Measurements from ENCODE around the gene METTL14. TPM values are rescaled to one million over a fixed set of nuclear protein-coding genes. Genes with fewer than 3 reads are reported as not detected.

The METTL14 gene
- total RNA-seq, 3 donors from 2014 or later (not counting 1 experiment from before 2014, with no cell fraction given): 50.2 to 57.5 (median 51.9) TPM

DNA sequence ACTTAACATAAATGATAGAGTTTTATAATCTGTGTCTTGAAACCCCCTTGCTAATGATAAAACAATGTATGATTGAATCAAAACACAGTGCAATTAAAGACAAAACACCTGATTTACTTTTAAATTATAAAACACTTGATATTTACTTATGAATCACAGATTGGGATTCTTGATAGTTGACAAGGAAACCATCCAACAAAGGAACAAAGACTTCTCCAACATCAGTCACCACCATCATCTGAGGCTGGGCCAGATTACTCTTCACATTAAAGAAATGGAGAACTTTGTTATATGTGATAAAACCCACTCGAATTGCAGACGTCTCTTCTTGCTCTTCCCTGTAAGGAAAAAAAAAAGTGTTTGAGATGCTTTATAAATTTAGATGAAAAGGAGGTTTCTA is 67.4 kb downstream of the METTL14 start:
- DNase-seq: no peak
- ATAC-seq: no peak
- no peaks in the 10 kb centered on the region for H3K4me1 ChIP-seq (ENCODE audit: control insufficient read depth, insufficient read depth, low read length)
- H3K27me3 Mint-ChIP-seq (ENCODE audit: low read depth in 2 of 2): no peaks in the 10 kb centered on the region
- 100% methylated on average over 2 of the region's 2 CpGs for WGBS (ENCODE audit: insufficient coverage)
- H3K9me3 ChIP-seq (ENCODE audit: control insufficient read depth, insufficient read depth, low read length): no peaks in the 10 kb centered on the region
- peaks cover 11% of the 10 kb centered on the region for H3K36me3 Mint-ChIP-seq
- no peak overlapping the region for H3K4me3 Mint-ChIP-seq
- H3K4me1 Mint-ChIP-seq: no peaks in the 10 kb centered on the region
- H3K27ac Mint-ChIP-seq: no peak overlapping the region
- TF ChIP-seq, protein P1, sequence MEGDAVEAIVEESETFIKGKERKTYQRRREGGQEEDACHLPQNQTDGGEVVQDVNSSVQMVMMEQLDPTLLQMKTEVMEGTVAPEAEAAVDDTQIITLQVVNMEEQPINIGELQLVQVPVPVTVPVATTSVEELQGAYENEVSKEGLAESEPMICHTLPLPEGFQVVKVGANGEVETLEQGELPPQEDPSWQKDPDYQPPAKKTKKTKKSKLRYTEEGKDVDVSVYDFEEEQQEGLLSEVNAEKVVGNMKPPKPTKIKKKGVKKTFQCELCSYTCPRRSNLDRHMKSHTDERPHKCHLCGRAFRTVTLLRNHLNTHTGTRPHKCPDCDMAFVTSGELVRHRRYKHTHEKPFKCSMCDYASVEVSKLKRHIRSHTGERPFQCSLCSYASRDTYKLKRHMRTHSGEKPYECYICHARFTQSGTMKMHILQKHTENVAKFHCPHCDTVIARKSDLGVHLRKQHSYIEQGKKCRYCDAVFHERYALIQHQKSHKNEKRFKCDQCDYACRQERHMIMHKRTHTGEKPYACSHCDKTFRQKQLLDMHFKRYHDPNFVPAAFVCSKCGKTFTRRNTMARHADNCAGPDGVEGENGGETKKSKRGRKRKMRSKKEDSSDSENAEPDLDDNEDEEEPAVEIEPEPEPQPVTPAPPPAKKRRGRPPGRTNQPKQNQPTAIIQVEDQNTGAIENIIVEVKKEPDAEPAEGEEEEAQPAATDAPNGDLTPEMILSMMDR (IDR thresholded peaks at IDR 0.05): no peak
- H3K27me3 ChIP-seq (ENCODE audit: control insufficient read depth, insufficient read depth, low read length): no peaks in the 10 kb centered on the region
- intact Hi-C loops (cut with micrococcal nuclease): no loop called here
- peaks cover 35% of the 10 kb centered on the region for H3K36me3 ChIP-seq (ENCODE audit: control insufficient read depth, insufficient read depth, low read length)
- H3K4me3 ChIP-seq (ENCODE audit: low read length): no peak overlapping the region
- no peak overlapping the region for H3K27ac ChIP-seq (ENCODE audit: low read length)
- no peaks in the 10 kb centered on the region for H3K9me3 Mint-ChIP-seq

DNA sequence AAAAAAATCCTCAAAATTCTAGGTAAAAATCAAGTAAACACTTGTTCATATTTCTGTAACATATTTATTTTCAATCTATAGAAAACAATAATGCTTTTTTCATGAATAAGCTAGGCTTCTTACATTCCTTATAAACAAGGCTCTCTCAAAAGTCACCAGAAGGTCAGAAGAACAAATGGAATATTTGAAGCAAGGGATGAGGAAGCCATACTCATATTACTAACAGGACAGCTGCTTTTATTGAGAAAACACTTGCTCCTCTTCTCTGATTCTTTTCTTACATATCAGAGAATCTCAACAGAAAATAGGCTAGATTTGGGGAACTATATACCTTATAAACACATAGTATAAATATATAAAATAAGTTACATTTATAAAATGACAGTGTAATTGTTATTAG is 67.9 kb downstream of the METTL14 start:
- ATAC-seq (no peak), DNase-seq (no peak)
- Histone ChIP-seq H3K27ac (ENCODE audit: low read length) (no peak overlapping the region), H3K4me3 (ENCODE audit: low read length) (no peak overlapping the region), H3K36me3 (ENCODE audit: control insufficient read depth, insufficient read depth, low read length) (peaks cover 36% of the 10 kb centered on the region), H3K4me1 (ENCODE audit: control insufficient read depth, insufficient read depth, low read length) (no peaks in the 10 kb centered on the region), H3K9me3 (ENCODE audit: control insufficient read depth, insufficient read depth, low read length) (no peaks in the 10 kb centered on the region), H3K27me3 (ENCODE audit: control insufficient read depth, insufficient read depth, low read length) (no peaks in the 10 kb centered on the region)
- intact Hi-C loops (cut with micrococcal nuclease): no loop called here
- no peak overlapping the region for H3K4me3 Mint-ChIP-seq
- no peaks in the 10 kb centered on the region for H3K4me1 Mint-ChIP-seq
- peaks cover 11% of the 10 kb centered on the region for H3K36me3 Mint-ChIP-seq
- no peaks in the 10 kb centered on the region for H3K27me3 Mint-ChIP-seq (ENCODE audit: low read depth in 2 of 2)
- TF ChIP-seq, protein P1 (IDR thresholded peaks at IDR 0.05): no peak
- no peaks in the 10 kb centered on the region for H3K9me3 Mint-ChIP-seq
- no peak overlapping the region for H3K27ac Mint-ChIP-seq

DNA sequence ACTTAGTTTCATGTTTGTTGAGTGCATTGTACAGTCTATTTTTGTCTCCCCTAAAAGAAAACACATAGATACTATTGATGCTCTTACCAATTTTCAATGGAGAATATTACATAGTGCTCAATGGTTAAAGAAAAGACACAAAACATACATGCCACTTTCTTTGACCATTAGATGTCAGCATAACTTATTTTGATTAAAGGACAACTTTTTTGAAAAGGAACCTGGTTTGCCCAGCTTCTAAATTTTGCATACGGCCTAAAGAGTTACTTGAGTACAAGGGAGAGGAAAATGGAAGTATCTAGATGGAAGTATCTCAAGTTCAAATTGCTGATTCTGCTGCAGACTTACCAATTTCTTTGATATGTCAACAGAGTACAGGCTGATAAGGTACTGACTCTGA is 68.5 kb downstream of the METTL14 start:
- Histone ChIP-seq H3K36me3 (ENCODE audit: control insufficient read depth, insufficient read depth, low read length) (peaks cover 36% of the 10 kb centered on the region), H3K27ac (ENCODE audit: low read length) (no peak overlapping the region), H3K4me1 (ENCODE audit: control insufficient read depth, insufficient read depth, low read length) (no peaks in the 10 kb centered on the region), H3K27me3 (ENCODE audit: control insufficient read depth, insufficient read depth, low read length) (no peaks in the 10 kb centered on the region), H3K9me3 (ENCODE audit: control insufficient read depth, insufficient read depth, low read length) (no peaks in the 10 kb centered on the region), H3K4me3 (ENCODE audit: low read length) (no peak overlapping the region)
- intact Hi-C loops (cut with micrococcal nuclease): no loop called here
- H3K9me3 Mint-ChIP-seq: no peaks in the 10 kb centered on the region
- ATAC-seq (no peak), DNase-seq (no peak)
- no peak overlapping the region for H3K27ac Mint-ChIP-seq
- WGBS (ENCODE audit: insufficient coverage): 92% methylated on average over 1 of the region's 1 CpG
- TF ChIP-seq, protein P1 (IDR thresholded peaks at IDR 0.05): no peak
- H3K36me3 Mint-ChIP-seq: peaks cover 11% of the 10 kb centered on the region
- H3K27me3 Mint-ChIP-seq (ENCODE audit: low read depth in 2 of 2): no peaks in the 10 kb centered on the region
- H3K4me3 Mint-ChIP-seq: no peak overlapping the region
- no peaks in the 10 kb centered on the region for H3K4me1 Mint-ChIP-seq

- H3K27ac ChIP-seq (ENCODE audit: low read length): no peak overlapping the region
- no peak overlapping the region for H3K4me3 ChIP-seq (ENCODE audit: low read length)
- no peaks in the 10 kb centered on the region for H3K27me3 Mint-ChIP-seq (ENCODE audit: low read depth in 2 of 2)
- no peaks in the 10 kb centered on the region for H3K4me1 ChIP-seq (ENCODE audit: control insufficient read depth, insufficient read depth, low read length)
- intact Hi-C loops (cut with micrococcal nuclease): no loop called here
- peaks cover 0 to 4% of the 10 kb centered on the region in 2 donors for H3K4me1 Mint-ChIP-seq
- peaks cover 36% of the 10 kb centered on the region for H3K36me3 ChIP-seq (ENCODE audit: control insufficient read depth, insufficient read depth, low read length)
- no peak for ATAC-seq
- no peak overlapping the region for H3K27ac Mint-ChIP-seq
- H3K36me3 Mint-ChIP-seq: peaks cover 11% of the 10 kb centered on the region
- TF ChIP-seq, protein P1 (IDR thresholded peaks at IDR 0.05): no peak
- 100% methylated on average over 1 of the region's 2 CpGs for WGBS (ENCODE audit: insufficient coverage)
- no peak for DNase-seq
- no peaks in the 10 kb centered on the region for H3K27me3 ChIP-seq (ENCODE audit: control insufficient read depth, insufficient read depth, low read length)
- H3K9me3 ChIP-seq (ENCODE audit: control insufficient read depth, insufficient read depth, low read length): no peaks in the 10 kb centered on the region
- H3K9me3 Mint-ChIP-seq: no peaks in the 10 kb centered on the region
- no peak overlapping the region for H3K4me3 Mint-ChIP-seq
Measured at GRCh38 chr4:118754890-118755289, 69.7 kb downstream of the METTL14 start.

Data from natural killer cell (primary cell).